Parathyroid adenoma (tissue), 2 donors: Measurements from ENCODE around the gene RACGAP1.

Experiments
- H2AFZ ChIP-seq: fragments of 300-600 bp; sonication (generic); one replicate; pipeline ENCODE4 v1.7.0; 2017; ENCODE audit warnings: antibody characterized with exemption, mild to moderate bottlenecking
- H3K27ac ChIP-seq: fragments of 300-600 bp; sonication (generic); one replicate; pipeline ENCODE4 v1.7.0; 2017
- H3K27me3 ChIP-seq: fragments of 300-600 bp; sonication (generic); one replicate; pipeline ENCODE4 v1.7.0; 2017; ENCODE audit warnings: low read length; ENCODE audit not compliant: control insufficient read depth, insufficient read depth
- H3K36me3 ChIP-seq: fragments of 300-600 bp; sonication (generic); one replicate; pipeline ENCODE4 v1.7.0; 2017; ENCODE audit warnings: low read length; ENCODE audit not compliant: control insufficient read depth, insufficient read depth
- H3K4me1 ChIP-seq: fragments of 300-600 bp; sonication (generic); one replicate; pipeline ENCODE4 v1.7.0; 2017; ENCODE audit warnings: control low read depth
- H3K4me2 ChIP-seq: fragments of 300-600 bp; sonication (generic); one replicate; pipeline ENCODE4 v1.7.0; 2017; ENCODE audit warnings: low read length
- H3K4me3 ChIP-seq: fragments of 300-600 bp; sonication (generic); one replicate; pipeline ENCODE4 v1.7.0; 2017; ENCODE audit warnings: low read depth, low read length
- H3K79me2 ChIP-seq: fragments of 300-600 bp; sonication (generic); one replicate; pipeline ENCODE4 v1.7.0; 2017; ENCODE audit warnings: control low read depth
- H3K9ac ChIP-seq: fragments of 300-600 bp; sonication (generic); one replicate; pipeline ENCODE4 v1.7.0; 2017; ENCODE audit warnings: mild to moderate bottlenecking
- H3K9me3 ChIP-seq: fragments of 300-600 bp; sonication (generic); one replicate; pipeline ENCODE4 v1.7.0; 2017; ENCODE audit warnings: low read length; ENCODE audit not compliant: control insufficient read depth
- CTCF ChIP-seq: fragments of 300-600 bp; sonication (generic); IDR thresholded peaks from one replicate; pipeline ENCODE4 v1.7.0; 2017; ENCODE audit warnings: antibody characterized with exemption, mild to moderate bottlenecking
- donor health status: primary hyperparathyroidism.

Gene RACGAP1

GRCh38 chr12:50070314-50071060 lies 45.2 kb upstream of the RACGAP1 start:
- H2AFZ ChIP-seq = peak overlapping the region; percentile 30
- H3K79me2 ChIP-seq = no peaks in the 10 kb centered on the region
- no peak overlapping the region for H3K9ac ChIP-seq
- H3K27me3 ChIP-seq = no peaks in the 10 kb centered on the region
- no peak overlapping the region for H3K4me3 ChIP-seq
- peaks cover 6% of the 10 kb centered on the region for H3K4me1 ChIP-seq
- TF ChIP-seq CTCF = peak; percentile 94
- no peaks in the 10 kb centered on the region for H3K9me3 ChIP-seq
- no peaks in the 10 kb centered on the region for H3K36me3 ChIP-seq
- H3K4me2 ChIP-seq = no peak overlapping the region
- H3K27ac ChIP-seq = no peak overlapping the region

DNA sequence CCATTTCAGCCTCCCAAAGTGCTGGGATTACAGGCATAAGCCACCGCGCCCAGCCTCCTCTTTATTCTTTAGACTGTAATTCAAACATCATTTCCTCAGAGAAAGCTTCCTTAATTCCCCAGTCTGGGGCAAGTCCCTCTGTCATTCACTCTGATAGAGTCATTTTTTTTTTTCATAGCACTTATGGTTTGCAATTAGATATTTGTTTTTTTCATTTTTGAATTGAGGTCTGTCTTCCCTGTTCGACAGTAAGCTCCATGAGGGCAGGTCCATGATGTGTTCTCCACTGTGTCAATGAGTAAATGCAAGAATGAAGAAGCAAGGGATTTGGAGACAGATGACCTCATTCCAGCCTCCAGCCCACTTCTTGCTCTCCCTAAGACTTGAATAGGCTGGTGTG lies 44.2 kb upstream of the RACGAP1 start:
- Histone ChIP-seq H3K4me3 (no peak overlapping the region), H3K27ac (no peak overlapping the region), H3K9me3 (no peaks in the 10 kb centered on the region), H3K4me2 (no peak overlapping the region), H3K4me1 (no peaks in the 10 kb centered on the region), H2AFZ (no peak overlapping the region), H3K9ac (no peak overlapping the region), H3K36me3 (no peaks in the 10 kb centered on the region), H3K79me2 (no peaks in the 10 kb centered on the region), H3K27me3 (no peaks in the 10 kb centered on the region)
- TF ChIP-seq CTCF = no peak

DNA sequence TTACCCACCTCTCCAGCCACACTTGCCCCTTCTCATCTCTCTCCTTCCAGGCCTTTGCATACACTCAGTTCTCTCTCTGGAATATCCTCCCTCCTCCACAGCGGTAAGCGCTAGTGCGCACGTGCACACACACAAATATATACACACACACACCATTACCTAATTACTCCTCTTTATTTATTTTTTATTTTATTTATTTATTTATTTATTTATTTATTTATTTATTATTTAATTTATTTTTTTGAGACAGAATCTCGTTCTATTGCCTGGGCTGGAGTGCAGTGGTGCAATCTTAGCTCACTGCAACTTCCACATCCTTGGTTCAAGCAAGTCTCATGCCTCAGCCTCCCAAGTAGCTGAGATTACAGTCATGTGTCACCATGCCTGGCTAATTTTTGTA lies 43.8 kb upstream of the RACGAP1 start:
- no peaks in the 10 kb centered on the region for H3K36me3 ChIP-seq
- H3K4me1 ChIP-seq = no peaks in the 10 kb centered on the region
- H3K9ac ChIP-seq = no peak overlapping the region
- no peak for TF ChIP-seq CTCF
- H2AFZ ChIP-seq = no peak overlapping the region
- no peaks in the 10 kb centered on the region for H3K27me3 ChIP-seq
- no peak overlapping the region for H3K4me2 ChIP-seq
- no peak overlapping the region for H3K4me3 ChIP-seq
- H3K79me2 ChIP-seq = no peaks in the 10 kb centered on the region
- no peaks in the 10 kb centered on the region for H3K9me3 ChIP-seq
- H3K27ac ChIP-seq = no peak overlapping the region

- H2AFZ ChIP-seq = no peak overlapping the region
- no peaks in the 10 kb centered on the region for H3K36me3 ChIP-seq
- no peak overlapping the region for H3K27ac ChIP-seq
- no peak for TF ChIP-seq CTCF
- no peaks in the 10 kb centered on the region for H3K4me1 ChIP-seq
- H3K4me2 ChIP-seq = no peak overlapping the region
- no peak overlapping the region for H3K9ac ChIP-seq
- no peaks in the 10 kb centered on the region for H3K9me3 ChIP-seq
- no peaks in the 10 kb centered on the region for H3K79me2 ChIP-seq
- no peaks in the 10 kb centered on the region for H3K27me3 ChIP-seq
- H3K4me3 ChIP-seq = no peak overlapping the region
These were observed 41.1 kb upstream of the RACGAP1 start for GRCh38 chr12:50066402-50066801.

GRCh38 chr12:50065726-50066310 lies 40.5 kb upstream of the RACGAP1 start:
- H3K79me2 ChIP-seq = no peaks in the 10 kb centered on the region
- no peak overlapping the region for H3K4me3 ChIP-seq
- no peak overlapping the region for H3K4me2 ChIP-seq
- H3K27me3 ChIP-seq = no peaks in the 10 kb centered on the region
- H3K36me3 ChIP-seq = no peaks in the 10 kb centered on the region
- H3K9me3 ChIP-seq = no peaks in the 10 kb centered on the region
- TF ChIP-seq CTCF = no peak
- no peaks in the 10 kb centered on the region for H3K4me1 ChIP-seq
- no peak overlapping the region for H2AFZ ChIP-seq
- H3K27ac ChIP-seq = no peak overlapping the region
- H3K9ac ChIP-seq = no peak overlapping the region
